Gastroesophageal sphincter (tissue), 4 donors: ENCODE results near the gene SPPL3. TPM values are rescaled to one million over a fixed set of nuclear protein-coding genes. Genes with fewer than 3 reads are reported as not detected.

ENCODE experiments used
- ATAC-seq: fragments of 150-250 bp; one replicate; pipeline ENCODE4 v1.9.1; 2016; ENCODE audit warnings: mild to moderate bottlenecking, moderate library complexity
- H3K27ac ChIP-seq, 4 donors: fragments of 200-600 bp; sonication (generic) in 3 of 4; 1 replicate in 3 of 4; 2 replicates in 1 of 4; pipeline ENCODE4 v1.5.1; 2016 to 2019
- H3K27me3 ChIP-seq: fragments of 200-600 bp; sonication (generic); one replicate; pipeline ENCODE4 v1.5.1; 2019
- H3K36me3 ChIP-seq, 2 donors: fragments of 200-600 bp; sonication (generic); one replicate each; pipeline ENCODE4 v1.5.1; 2019; ENCODE audit warnings: control low read depth in 1 of 2
- H3K4me1 ChIP-seq, 3 donors: fragments of 200-600 bp; sonication (generic); 1 replicate in 2 of 3; 2 replicates in 1 of 3; pipeline ENCODE4 v1.5.1; 2016 to 2019; ENCODE audit warnings: control low read depth in 2 of 3
- H3K4me3 ChIP-seq, 2 donors: fragments of 200-600 bp; sonication (generic); one replicate each; pipeline ENCODE4 v1.5.1; 2019; ENCODE audit warnings: mild to moderate bottlenecking in 1 of 2, moderate library complexity in 1 of 2
- H3K9me3 ChIP-seq, 3 donors: fragments of 200-600 bp; sonication (generic); one replicate each; pipeline ENCODE4 v1.5.1; 2017 to 2019; ENCODE audit warnings: control low read depth in 2 of 3
- CTCF ChIP-seq, 4 experiments: fragments of 200-600 bp in 2 of 4; fragments of 450-650 bp in 2 of 4; sonication (generic) in 1 of 4; IDR thresholded peaks; one replicate each; pipeline ENCODE4 v1.5.1; 2017 to 2019; ENCODE audit warnings: antibody characterized with exemption in 4 of 4, mild to moderate bottlenecking in 2 of 4, moderate library complexity in 2 of 4
- EP300 ChIP-seq: sonication (generic); formaldehyde crosslinking; IDR thresholded peaks from one replicate; pipeline ENCODE4 v1.6.1; 2017; ENCODE audit warnings: antibody characterized with exemption, mild to moderate bottlenecking
- POLR2A ChIP-seq, 2 donors: fragments of 450-650 bp; IDR thresholded peaks; one replicate each; pipeline ENCODE4 v1.6.1; 2017; ENCODE audit warnings: antibody characterized with exemption in 2 of 2, mild to moderate bottlenecking in 2 of 2, moderate library complexity in 1 of 2
- POLR2AphosphoS5 ChIP-seq: sonication (generic); formaldehyde crosslinking; IDR thresholded peaks from one replicate; pipeline ENCODE4 v1.6.1; 2017; ENCODE audit warnings: antibody characterized with exemption
- WGBS, 2 donors: methylation state at CpG; one replicate each; pipeline ENCODE4 v1.1.5; 2018; ENCODE audit warnings: low coverage in 1 of 2; 5-methylcytosine and 5-hydroxymethylcytosine counted together
- total RNA-seq, 4 donors: library from RNA; depleted of rRNA; stranded (reverse); fragments of >200 nt; gene quantifications; one replicate each; pipeline ENCODE4 v1.1.0, GENCODE V29; 2016

Gene SPPL3
- total RNA-seq, 4 donors from 2014 or later: 16.2 to 20.2 (median 19.0) TPM

GRCh38 chr12:120757949-120758348, 146.2 kb downstream of the SPPL3 start:
- Histone ChIP-seq H3K36me3 (peaks cover 0 to 27% of the 10 kb centered on the region in 2 donors), H3K27ac (no peak overlapping the region), H3K4me3 (no peak overlapping the region), H3K9me3 (no peaks in the 10 kb centered on the region), H3K4me1 (peaks cover 0 to 18% (median 0%) of the 10 kb centered on the region in 3 donors), H3K27me3 (no peaks in the 10 kb centered on the region)
- 100% methylated on average over 3 of the region's 6 CpGs; no CpG with 5 or more reads in 1 of the 2 donors for WGBS, 2 donors
- no peak for TF ChIP-seq EP300
- TF ChIP-seq CTCF (IDR thresholded peaks at IDR 0.05): no peak
- no peak for TF ChIP-seq POLR2AphosphoS5
- no peak for TF ChIP-seq POLR2A (IDR thresholded peaks at IDR 0.05)
- ATAC-seq: no peak

GRCh38 chr12:120757226-120757742, 146.9 kb downstream of the SPPL3 start:
- TF ChIP-seq EP300 (no peak), POLR2AphosphoS5 (no peak), POLR2A (IDR thresholded peaks at IDR 0.05) (no peak), CTCF (IDR thresholded peaks at IDR 0.05) (no peak)
- WGBS, 2 donors: 74 to 76% methylated on average over 2 to 4 of the region's 4 CpGs
- H3K36me3 ChIP-seq: peaks cover 0 to 20% of the 10 kb centered on the region in 2 donors
- H3K4me3 ChIP-seq: no peak overlapping the region
- H3K27ac ChIP-seq: no peak overlapping the region
- ATAC-seq: no peak
- H3K4me1 ChIP-seq: peaks cover 0 to 16% (median 0%) of the 10 kb centered on the region in 3 donors
- H3K27me3 ChIP-seq: no peaks in the 10 kb centered on the region
- no peaks in the 10 kb centered on the region for H3K9me3 ChIP-seq

- Histone ChIP-seq H3K27ac (no peak overlapping the region), H3K4me3 (no peak overlapping the region), H3K9me3 (no peaks in the 10 kb centered on the region), H3K27me3 (no peaks in the 10 kb centered on the region), H3K4me1 (no peaks in the 10 kb centered on the region), H3K36me3 (peaks cover 0 to 1% of the 10 kb centered on the region in 2 donors)
- no peak for ATAC-seq
- TF ChIP-seq EP300 (no peak), POLR2A (IDR thresholded peaks at IDR 0.05) (no peak), POLR2AphosphoS5 (no peak), CTCF (IDR thresholded peaks at IDR 0.05) (no peak)
Measured at GRCh38 chr12:120755269-120755668, 148.9 kb downstream of the SPPL3 start.

GRCh38 chr12:120754792-120755191, 149.4 kb downstream of the SPPL3 start:
- H3K27me3 ChIP-seq: no peaks in the 10 kb centered on the region
- TF ChIP-seq POLR2A (IDR thresholded peaks at IDR 0.05) (no peak), POLR2AphosphoS5 (no peak), CTCF (IDR thresholded peaks at IDR 0.05) (no peak), EP300 (no peak)
- no peak overlapping the region for H3K27ac ChIP-seq
- ATAC-seq: no peak
- H3K36me3 ChIP-seq: no peaks in the 10 kb centered on the region
- H3K9me3 ChIP-seq: no peaks in the 10 kb centered on the region
- H3K4me3 ChIP-seq: no peak overlapping the region
- no peaks in the 10 kb centered on the region for H3K4me1 ChIP-seq

- no peaks in the 10 kb centered on the region for H3K9me3 ChIP-seq
- H3K27me3 ChIP-seq: no peaks in the 10 kb centered on the region
- ATAC-seq: no peak
Measured at GRCh38 chr12:120751389-120751788, 152.8 kb downstream of the SPPL3 start.

More at GRCh38 chr12:120751389-120751788, 152.8 kb downstream of the SPPL3 start:
- no peaks in the 10 kb centered on the region for H3K36me3 ChIP-seq
- no peak overlapping the region for H3K4me3 ChIP-seq
- 77 to 98% methylated on average over 5 to 9 of the region's 9 CpGs for WGBS, 2 donors
- no peaks in the 10 kb centered on the region for H3K4me1 ChIP-seq
- no peak overlapping the region for H3K27ac ChIP-seq
- TF ChIP-seq CTCF (IDR thresholded peaks at IDR 0.05) (no peak), POLR2AphosphoS5 (no peak), EP300 (no peak), POLR2A (IDR thresholded peaks at IDR 0.05) (no peak)
